ENCODE data around the gene SCFD1.

Gene SCFD1

GRCh38 chr14:30692669-30693068 is 70.5 kb downstream of the SCFD1 start:
- no peak overlapping the region for H3K4me3 ChIP-seq (ENCODE audit: low read depth, low read length)
- DNase-seq (ENCODE audit: low read depth): no peak
- no peak for TF ChIP-seq CTCF (IDR thresholded peaks at IDR 0.05; ENCODE audit: low read depth, low read length, missing control alignments)

- H3K4me3 ChIP-seq (ENCODE audit: low read depth, low read length): no peak overlapping the region
- no peak for TF ChIP-seq CTCF (IDR thresholded peaks at IDR 0.05; ENCODE audit: low read depth, low read length, missing control alignments)
- DNase-seq (ENCODE audit: low read depth): no peak
Observed at GRCh38 chr14:30698463-30698862, 76.3 kb downstream of the SCFD1 start.

- no peak for TF ChIP-seq CTCF (IDR thresholded peaks at IDR 0.05; ENCODE audit: low read depth, low read length, missing control alignments)
- no peak overlapping the region for H3K4me3 ChIP-seq (ENCODE audit: low read depth, low read length)
- no peak for DNase-seq (ENCODE audit: low read depth)
Observed at GRCh38 chr14:30706704-30707103, 84.6 kb downstream of the SCFD1 start.

GRCh38 chr14:30708157-30708556 is 86.0 kb downstream of the SCFD1 start:
- no peak for DNase-seq (ENCODE audit: low read depth)
- no peak for TF ChIP-seq CTCF (IDR thresholded peaks at IDR 0.05; ENCODE audit: low read depth, low read length, missing control alignments)
- no peak overlapping the region for H3K4me3 ChIP-seq (ENCODE audit: low read depth, low read length)

GRCh38 chr14:30709201-30709600 is 87.1 kb downstream of the SCFD1 start:
- no peak for DNase-seq (ENCODE audit: low read depth)
- no peak overlapping the region for H3K4me3 ChIP-seq (ENCODE audit: low read depth, low read length)
- no peak for TF ChIP-seq CTCF (IDR thresholded peaks at IDR 0.05; ENCODE audit: low read depth, low read length, missing control alignments)

GRCh38 chr14:30710876-30711275 is 88.8 kb downstream of the SCFD1 start:
- no peak for DNase-seq (ENCODE audit: low read depth)
- no peak for TF ChIP-seq CTCF (IDR thresholded peaks at IDR 0.05; ENCODE audit: low read depth, low read length, missing control alignments)
- no peak overlapping the region for H3K4me3 ChIP-seq (ENCODE audit: low read depth, low read length)

- TF ChIP-seq CTCF (IDR thresholded peaks at IDR 0.05; ENCODE audit: low read depth, low read length, missing control alignments): no peak
- DNase-seq (ENCODE audit: low read depth): no peak
- no peak overlapping the region for H3K4me3 ChIP-seq (ENCODE audit: low read depth, low read length)
Observed at GRCh38 chr14:30719137-30719536, 97.0 kb downstream of the SCFD1 start.
